T47D (cell line): ENCODE results near the gene HOXC9.
"Not testable (repeated sequence)": the region's sequence is repeated elsewhere in the genome, so short reads cannot be mapped to it uniquely, and the experiment has no call there.

Source experiments
- DNase-seq, 2 experiments: peaks; one replicate each; pipeline versions ENCODE4 v3.0.0 to v3.0.0-alpha.2; 2011 to 2012; ENCODE audit warnings: low read depth in 1 of 2, low spot score in 1 of 2
- JUND ChIP-seq: IDR thresholded peaks from 2 replicates; pipeline ENCODE4 v1.6.1; 2012; ENCODE audit warnings: low read depth
- in situ Hi-C: cut with HindIII; loops from 2 replicates; pipeline ENCODE4 v1.10.0; 2016; ENCODE audit warnings: low sequenced_read_pairs, low pct_unique_long_range_greater_than_20kb

The HOXC9 gene

GRCh38 chr12:54036620-54037359, 36.8 kb downstream of the HOXC9 start:
- DNase-seq: peak in 1 of 2 experiments; percentile 42
- no peak for TF ChIP-seq JUND
- in situ Hi-C loops: no loop called here

GRCh38 chr12:54037360-54038283, 37.7 kb downstream of the HOXC9 start:
- no peak for DNase-seq
- TF ChIP-seq JUND: no peak
- in situ Hi-C loops: no loop called here

GRCh38 chr12:54038284-54038870, 38.4 kb downstream of the HOXC9 start:
- no peak for TF ChIP-seq JUND
- in situ Hi-C loops: no loop called here
- peak in 1 of 2 experiments; percentile 57 for DNase-seq

GRCh38 chr12:54038871-54039414, 39.0 kb downstream of the HOXC9 start:
- TF ChIP-seq JUND: no peak
- DNase-seq: no peak
- in situ Hi-C loops: no loop called here

- in situ Hi-C loops: no loop called here
- no peak for DNase-seq
- no peak for TF ChIP-seq JUND
These were observed 39.6 kb downstream of the HOXC9 start for GRCh38 chr12:54039417-54040147.

GRCh38 chr12:54040148-54040494, 40.2 kb downstream of the HOXC9 start:
- TF ChIP-seq JUND: no peak
- DNase-seq: peak in 1 of 2 experiments; percentile 55
- in situ Hi-C loops: no loop called here

GRCh38 chr12:54040648-54041047, 40.7 kb downstream of the HOXC9 start:
- no peak for DNase-seq
- in situ Hi-C loops: no loop called here
- TF ChIP-seq JUND: no peak

- in situ Hi-C loops: no loop called here
- DNase-seq: no peak
- TF ChIP-seq JUND: no peak
These were observed 41.2 kb downstream of the HOXC9 start for GRCh38 chr12:54041097-54041690.

GRCh38 chr12:54042033-54042432, 42.1 kb downstream of the HOXC9 start:
- in situ Hi-C loops, DNase-seq: not testable (repeated sequence)

- no peak for TF ChIP-seq JUND
- in situ Hi-C loops: no loop called here
- DNase-seq: no peak
These were observed 43.3 kb downstream of the HOXC9 start for GRCh38 chr12:54042970-54043853.
